ENCODE measurements around the gene JAK1.

- TF ChIP-seq CTCF (IDR thresholded peaks at IDR 0.05; ENCODE audit: low read length) (no peak), EZH2phosphoT487 (IDR thresholded peaks at IDR 0.05; ENCODE audit: low read length) (no peak)
Measured at GRCh38 chr1:64826991-64827390, 139.4 kb downstream of the JAK1 start.

Measured in MM.1S (cell line).